ENCODE results near the gene NCMAP. TPM values are rescaled to one million over a fixed set of nuclear protein-coding genes. Genes with fewer than 3 reads are reported as not detected.
A peak's percentile ranks its signal among the peaks of the same experiment; 100 is the strongest.

NCMAP gene
- total RNA-seq, 1 donor from 2014 or later = not detected

DNA sequence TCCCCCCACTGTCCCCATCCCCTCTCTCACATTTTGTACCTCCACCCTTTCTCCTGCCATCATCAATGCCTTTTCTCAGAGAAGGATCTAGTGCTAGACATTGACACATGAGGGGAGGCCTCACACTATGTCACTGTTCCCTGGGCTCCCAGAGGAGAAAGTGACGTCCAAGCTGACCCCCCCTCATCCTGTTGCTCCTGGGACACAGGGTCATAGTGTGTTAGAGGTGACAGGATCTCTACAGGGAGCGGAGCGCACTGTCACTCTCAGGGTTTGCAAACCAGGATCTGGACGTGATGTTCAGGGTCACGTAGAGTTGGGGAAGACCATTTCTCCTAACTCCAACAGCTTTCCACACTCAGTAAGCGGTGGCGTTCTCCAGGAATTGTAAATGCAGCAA lies 2.6 kb downstream of the NCMAP start:
- no peaks in the 10 kb centered on the region for H3K36me3 Mint-ChIP-seq (ENCODE audit: low read depth)
- no peaks in the 10 kb centered on the region for H3K9me3 Mint-ChIP-seq (ENCODE audit: low read depth)
- TF ChIP-seq, protein P1, sequence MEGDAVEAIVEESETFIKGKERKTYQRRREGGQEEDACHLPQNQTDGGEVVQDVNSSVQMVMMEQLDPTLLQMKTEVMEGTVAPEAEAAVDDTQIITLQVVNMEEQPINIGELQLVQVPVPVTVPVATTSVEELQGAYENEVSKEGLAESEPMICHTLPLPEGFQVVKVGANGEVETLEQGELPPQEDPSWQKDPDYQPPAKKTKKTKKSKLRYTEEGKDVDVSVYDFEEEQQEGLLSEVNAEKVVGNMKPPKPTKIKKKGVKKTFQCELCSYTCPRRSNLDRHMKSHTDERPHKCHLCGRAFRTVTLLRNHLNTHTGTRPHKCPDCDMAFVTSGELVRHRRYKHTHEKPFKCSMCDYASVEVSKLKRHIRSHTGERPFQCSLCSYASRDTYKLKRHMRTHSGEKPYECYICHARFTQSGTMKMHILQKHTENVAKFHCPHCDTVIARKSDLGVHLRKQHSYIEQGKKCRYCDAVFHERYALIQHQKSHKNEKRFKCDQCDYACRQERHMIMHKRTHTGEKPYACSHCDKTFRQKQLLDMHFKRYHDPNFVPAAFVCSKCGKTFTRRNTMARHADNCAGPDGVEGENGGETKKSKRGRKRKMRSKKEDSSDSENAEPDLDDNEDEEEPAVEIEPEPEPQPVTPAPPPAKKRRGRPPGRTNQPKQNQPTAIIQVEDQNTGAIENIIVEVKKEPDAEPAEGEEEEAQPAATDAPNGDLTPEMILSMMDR (IDR thresholded peaks at IDR 0.05) = no peak
- no peak overlapping the region for H3K4me3 Mint-ChIP-seq (ENCODE audit: unreplicated experiment)
- no peak overlapping the region for H3K27ac Mint-ChIP-seq (ENCODE audit: unreplicated experiment)
- peaks cover 22% of the 10 kb centered on the region for H3K27me3 Mint-ChIP-seq (ENCODE audit: low read depth)
- peak; percentile 26 for DNase-seq (ENCODE audit: low spot score)
- peaks cover 24% of the 10 kb centered on the region for H3K4me1 Mint-ChIP-seq (ENCODE audit: low read depth)

DNA sequence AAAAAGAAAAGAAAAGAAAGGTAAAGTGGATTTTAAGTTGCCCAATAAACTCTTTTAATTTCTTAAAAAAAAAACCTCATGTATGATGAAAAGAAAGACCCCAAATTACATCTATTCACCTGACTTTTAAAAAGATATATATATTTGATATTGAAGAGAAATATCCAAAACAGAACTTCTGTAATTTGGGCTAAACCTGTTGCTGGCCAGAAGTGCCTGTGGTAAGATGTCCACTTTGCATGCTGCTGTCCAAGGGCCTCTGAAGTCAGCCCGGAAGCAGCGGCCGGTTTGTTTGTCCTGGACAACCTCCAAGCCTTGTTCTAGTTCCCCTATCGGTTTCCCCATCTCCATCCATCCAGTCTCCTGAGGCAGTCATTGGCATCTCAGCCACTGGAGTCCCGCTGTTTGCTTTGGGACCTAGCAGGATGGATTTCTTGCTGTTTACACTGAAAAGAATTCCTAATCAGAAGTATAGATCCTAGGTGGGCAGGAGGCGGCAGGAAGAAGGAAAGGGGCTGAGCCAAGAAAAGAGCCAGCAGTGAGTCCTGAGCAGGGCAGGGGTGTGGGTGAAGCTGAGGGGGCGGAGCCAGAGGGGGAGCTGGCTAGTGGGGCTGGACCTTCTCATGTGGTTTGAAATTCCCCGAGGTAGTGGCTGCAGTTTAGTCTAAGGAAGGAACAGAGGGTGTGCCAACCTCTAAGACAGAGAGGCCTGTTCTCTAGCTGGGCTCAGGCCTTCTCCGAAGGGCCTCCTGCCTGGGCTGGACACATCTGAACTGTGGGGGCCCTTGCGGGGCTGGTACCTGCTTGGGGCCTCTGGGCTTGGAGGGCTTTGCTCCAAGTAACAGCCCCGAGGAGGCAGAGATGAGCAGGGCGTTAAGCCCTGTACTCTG lies 3.3 kb downstream of the NCMAP start:
- Mint-ChIP-seq H3K9me3 (ENCODE audit: low read depth) (no peaks in the 10 kb centered on the region), H3K4me3 (ENCODE audit: unreplicated experiment) (no peak overlapping the region), H3K27ac (ENCODE audit: unreplicated experiment) (no peak overlapping the region), H3K36me3 (ENCODE audit: low read depth) (no peaks in the 10 kb centered on the region), H3K27me3 (ENCODE audit: low read depth) (peaks cover 17% of the 10 kb centered on the region), H3K4me1 (ENCODE audit: low read depth) (peaks cover 24% of the 10 kb centered on the region)
- peak; percentile 47 for DNase-seq (ENCODE audit: low spot score)
- TF ChIP-seq, protein P1 (IDR thresholded peaks at IDR 0.05) = no peak

DNA sequence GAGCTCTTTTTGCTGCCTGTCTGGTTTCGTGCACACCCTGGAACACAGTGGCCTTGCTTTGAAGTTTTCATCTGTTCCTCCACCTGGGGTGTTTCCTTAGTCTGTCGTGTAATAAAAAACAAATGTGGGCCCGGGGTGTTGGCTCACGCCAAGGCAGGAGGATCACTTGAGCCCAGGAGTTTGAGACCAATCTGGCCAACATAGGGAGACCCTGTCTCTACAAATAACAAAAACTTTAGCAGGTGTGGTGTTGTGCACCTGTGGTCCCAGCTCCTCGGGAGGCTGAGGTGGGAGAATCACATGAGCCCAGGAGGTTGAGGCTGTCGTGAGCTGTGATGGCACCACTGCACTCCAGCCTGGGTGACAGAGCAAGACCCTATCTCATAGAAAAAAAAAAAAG lies 4.5 kb downstream of the NCMAP start:
- no peak overlapping the region for H3K4me3 Mint-ChIP-seq (ENCODE audit: unreplicated experiment)
- H3K36me3 Mint-ChIP-seq (ENCODE audit: low read depth) = no peaks in the 10 kb centered on the region
- H3K27ac Mint-ChIP-seq (ENCODE audit: unreplicated experiment) = no peak overlapping the region
- TF ChIP-seq, protein P1 (IDR thresholded peaks at IDR 0.05) = no peak
- DNase-seq (ENCODE audit: low spot score) = peak; percentile 13
- peaks cover 14% of the 10 kb centered on the region for H3K27me3 Mint-ChIP-seq (ENCODE audit: low read depth)
- H3K9me3 Mint-ChIP-seq (ENCODE audit: low read depth) = no peaks in the 10 kb centered on the region
- H3K4me1 Mint-ChIP-seq (ENCODE audit: low read depth) = peaks cover 29% of the 10 kb centered on the region

- H3K4me3 Mint-ChIP-seq (ENCODE audit: unreplicated experiment) = no peak overlapping the region
- H3K27ac Mint-ChIP-seq (ENCODE audit: unreplicated experiment) = no peak overlapping the region
- H3K4me1 Mint-ChIP-seq (ENCODE audit: low read depth) = peaks cover 33% of the 10 kb centered on the region
- no peaks in the 10 kb centered on the region for H3K27me3 Mint-ChIP-seq (ENCODE audit: low read depth)
- peak; percentile 50 for DNase-seq (ENCODE audit: low spot score)
- no peaks in the 10 kb centered on the region for H3K9me3 Mint-ChIP-seq (ENCODE audit: low read depth)
- no peaks in the 10 kb centered on the region for H3K36me3 Mint-ChIP-seq (ENCODE audit: low read depth)
- TF ChIP-seq, protein P1 (IDR thresholded peaks at IDR 0.05) = no peak
These were observed 6.7 kb downstream of the NCMAP start for GRCh38 chr1:24562625-24563024.

GRCh38 chr1:24564695-24565094 lies 8.8 kb downstream of the NCMAP start:
- H3K4me1 Mint-ChIP-seq (ENCODE audit: low read depth) = peaks cover 34% of the 10 kb centered on the region
- TF ChIP-seq, protein P1 (IDR thresholded peaks at IDR 0.05) = no peak
- no peaks in the 10 kb centered on the region for H3K36me3 Mint-ChIP-seq (ENCODE audit: low read depth)
- no peak overlapping the region for H3K4me3 Mint-ChIP-seq (ENCODE audit: unreplicated experiment)
- H3K9me3 Mint-ChIP-seq (ENCODE audit: low read depth) = no peaks in the 10 kb centered on the region
- no peak overlapping the region for H3K27ac Mint-ChIP-seq (ENCODE audit: unreplicated experiment)
- DNase-seq (ENCODE audit: low spot score) = no peak
- no peaks in the 10 kb centered on the region for H3K27me3 Mint-ChIP-seq (ENCODE audit: low read depth)
